GM18505 (cell line): ENCODE data around the gene DUSP6.

Experiments used
- ATAC-seq: cut with Tn5 transposase; IDR thresholded peaks from one replicate; pipeline ENCODE4 v1.9.1; 2021; ENCODE audit not compliant: unreplicated experiment
- POLR2A ChIP-seq: IDR thresholded peaks from 4 replicates; pipeline ENCODE4 v1.6.1; 2011; ENCODE audit warnings: borderline replicate concordance; ENCODE audit not compliant: insufficient read depth, insufficient read length; ENCODE audit errors: extremely low read depth

DUSP6 gene

DNA sequence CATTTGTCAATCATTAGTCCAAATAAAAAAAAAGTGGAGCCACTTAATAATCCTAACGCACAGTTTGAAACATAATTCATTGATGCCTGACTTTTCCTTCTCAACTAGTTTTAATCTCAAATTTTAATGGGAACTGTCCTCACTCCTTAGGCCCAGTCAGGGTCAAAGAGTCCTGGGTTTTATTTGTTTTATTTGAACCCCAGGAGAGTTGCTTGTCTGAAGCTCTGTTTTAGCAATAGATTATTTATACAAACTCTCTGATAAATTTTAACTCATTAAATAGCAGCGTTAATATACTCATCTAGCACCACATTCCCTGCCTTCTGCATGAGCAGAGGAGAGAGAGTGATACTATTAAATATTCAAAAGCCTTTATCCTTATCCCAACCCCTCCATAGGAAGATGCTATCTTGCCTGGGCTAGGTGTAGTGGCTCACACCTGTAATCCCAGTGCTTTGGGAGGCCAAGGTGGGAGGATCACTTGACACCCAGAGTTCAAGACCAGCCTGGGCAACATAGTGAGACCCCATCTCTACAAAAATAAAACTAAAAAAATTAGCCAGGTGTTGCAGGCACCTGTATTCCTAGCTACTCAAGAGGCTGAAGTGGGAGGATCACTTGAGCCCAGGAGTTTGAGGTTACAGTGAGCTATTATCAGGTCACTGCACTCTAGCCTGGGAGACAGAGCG lies 14.5 kb upstream of the DUSP6 start:
- TF ChIP-seq POLR2A = no peak
- no peak for ATAC-seq

DNA sequence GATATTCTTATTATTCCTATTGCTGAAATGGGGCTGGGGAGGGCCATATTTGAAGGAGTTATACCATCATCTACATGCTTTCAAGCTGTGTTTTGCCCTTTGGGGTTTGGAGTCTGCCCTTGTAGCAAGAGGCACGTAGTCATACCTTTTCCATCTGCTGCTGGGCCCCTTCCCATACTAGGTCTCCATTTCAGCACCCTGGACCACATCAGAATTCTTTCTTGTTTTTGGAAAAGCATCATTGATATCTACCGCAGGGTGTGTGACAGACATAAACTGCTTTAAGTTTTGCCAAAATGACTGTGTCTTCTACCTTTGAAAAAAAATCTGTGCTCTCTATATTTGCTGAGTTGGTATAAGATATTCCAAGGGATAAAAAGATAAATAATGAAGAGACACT lies 12.3 kb upstream of the DUSP6 start:
- no peak for TF ChIP-seq POLR2A
- no peak for ATAC-seq

DNA sequence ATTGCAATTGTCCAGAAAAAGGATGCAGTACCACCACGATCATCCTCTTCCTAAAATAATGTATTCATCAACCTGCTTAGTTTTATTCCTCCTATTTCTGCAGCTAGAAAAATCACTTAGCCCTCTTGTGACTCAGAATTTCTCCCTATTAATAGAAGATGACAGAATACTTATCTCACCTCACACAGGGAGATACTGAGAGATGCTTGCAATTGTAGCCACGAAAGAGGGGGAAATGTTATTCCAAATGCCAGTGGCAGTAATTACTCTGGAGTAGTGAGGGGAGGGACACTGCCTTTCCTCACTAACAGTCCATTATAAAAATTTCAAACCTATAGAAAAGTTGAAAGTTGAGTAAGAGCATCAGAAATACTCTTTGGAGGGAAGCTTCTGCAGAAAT lies 11.8 kb upstream of the DUSP6 start:
- TF ChIP-seq POLR2A = no peak

DNA sequence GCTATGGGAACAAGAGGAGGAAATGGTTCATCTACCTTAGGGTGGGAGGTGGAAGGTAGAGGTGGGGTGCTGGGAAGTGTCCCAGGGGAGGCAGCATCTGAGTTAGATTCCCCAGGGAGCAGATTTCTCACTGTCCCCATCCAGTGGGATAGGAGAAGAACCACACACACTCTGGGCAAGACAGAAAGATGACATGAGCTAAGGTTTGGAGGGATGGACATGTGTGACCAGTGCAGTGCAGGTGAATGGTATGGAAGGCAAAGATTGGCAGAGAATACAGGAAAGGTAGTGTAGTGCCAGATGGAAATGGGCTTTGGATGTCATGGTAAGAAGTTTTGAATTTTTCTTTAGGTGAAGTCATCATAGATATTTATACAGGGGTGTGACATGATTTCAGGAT lies 11.3 kb upstream of the DUSP6 start:
- ATAC-seq = no peak

More for the DNA sequence above, 11.8 kb upstream of the DUSP6 start:
- ATAC-seq = no peak

DNA sequence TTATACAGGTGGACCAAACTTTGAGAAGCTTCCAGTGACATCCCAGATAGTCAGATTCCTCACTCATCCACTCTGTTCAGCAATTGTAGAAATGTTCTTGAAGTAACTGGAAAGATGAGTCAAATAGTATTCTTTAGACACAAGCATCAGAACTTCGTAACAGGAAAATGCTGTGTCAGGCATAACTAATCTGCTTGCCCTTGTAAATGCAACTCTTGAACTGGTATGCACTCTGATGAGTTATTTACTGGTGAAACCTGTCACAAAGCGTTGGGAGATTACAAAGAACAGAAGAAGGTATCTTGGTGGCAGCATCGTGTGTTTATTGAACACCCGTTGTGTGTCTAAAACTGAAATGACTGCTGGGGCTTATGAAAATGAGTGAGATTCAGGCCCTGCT lies 10.8 kb upstream of the DUSP6 start:
- no peak for TF ChIP-seq POLR2A
- no peak for ATAC-seq

More for the DNA sequence above, 11.3 kb upstream of the DUSP6 start:
- TF ChIP-seq POLR2A = no peak

DNA sequence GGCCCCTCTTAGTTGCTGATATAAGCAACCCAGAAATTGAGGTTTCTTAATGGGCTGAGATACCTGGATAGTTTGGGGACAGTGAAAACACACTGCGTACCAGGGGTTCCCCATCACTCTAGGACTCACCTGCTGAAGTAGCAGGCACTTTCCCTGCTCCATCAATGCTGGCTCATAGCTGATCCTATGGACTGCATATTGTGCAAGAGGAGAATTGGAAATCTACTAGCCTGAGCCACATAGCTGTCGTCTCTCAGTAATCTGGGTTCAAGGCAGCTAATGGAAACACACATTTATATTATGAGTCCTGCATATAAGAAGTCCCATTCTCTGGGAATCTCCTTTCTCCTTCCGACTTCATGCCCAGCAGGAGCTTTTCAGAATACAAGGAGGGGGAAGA lies 7.3 kb upstream of the DUSP6 start:
- no peak for ATAC-seq
- no peak for TF ChIP-seq POLR2A

DNA sequence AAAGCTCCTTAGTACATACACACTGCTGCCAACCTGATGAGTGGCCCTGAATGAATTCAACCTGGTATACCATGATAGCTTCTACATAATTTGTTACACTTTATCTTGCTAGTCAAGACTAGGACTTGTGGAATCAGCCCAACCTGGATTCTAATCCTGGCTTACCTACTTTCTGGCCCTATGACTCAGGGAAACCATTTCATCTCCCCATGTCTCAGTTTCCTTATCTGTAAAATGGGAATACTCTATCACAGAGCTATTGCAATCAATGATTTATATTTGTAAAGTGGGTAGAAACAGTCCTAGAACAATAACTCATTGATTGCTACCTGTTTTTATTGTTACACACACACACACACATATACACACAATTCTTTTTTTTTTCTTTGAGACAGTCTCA lies 6.5 kb upstream of the DUSP6 start:
- no peak for TF ChIP-seq POLR2A
- ATAC-seq = no peak

DNA sequence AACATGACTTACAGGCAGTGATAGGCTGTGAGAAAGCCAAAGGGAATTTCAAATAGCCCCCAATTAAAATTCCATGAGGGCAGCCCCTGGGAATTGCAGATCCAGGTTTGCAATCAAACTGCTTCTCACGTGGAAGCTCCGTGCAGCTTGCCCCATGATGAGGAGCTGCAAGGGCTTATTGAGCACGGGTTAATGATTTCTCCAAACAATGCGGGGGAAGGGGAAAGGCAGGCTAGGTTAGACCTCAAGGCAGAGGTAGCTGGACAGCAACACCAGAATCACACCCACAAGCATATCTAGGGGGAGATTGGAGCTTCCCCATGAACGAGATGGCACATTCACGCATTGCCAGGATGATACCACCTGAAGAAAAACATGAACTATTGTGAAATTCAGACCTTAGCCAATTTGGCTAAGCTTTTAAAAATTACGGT lies 5.0 kb upstream of the DUSP6 start:
- no peak for TF ChIP-seq POLR2A
- no peak for ATAC-seq

DNA sequence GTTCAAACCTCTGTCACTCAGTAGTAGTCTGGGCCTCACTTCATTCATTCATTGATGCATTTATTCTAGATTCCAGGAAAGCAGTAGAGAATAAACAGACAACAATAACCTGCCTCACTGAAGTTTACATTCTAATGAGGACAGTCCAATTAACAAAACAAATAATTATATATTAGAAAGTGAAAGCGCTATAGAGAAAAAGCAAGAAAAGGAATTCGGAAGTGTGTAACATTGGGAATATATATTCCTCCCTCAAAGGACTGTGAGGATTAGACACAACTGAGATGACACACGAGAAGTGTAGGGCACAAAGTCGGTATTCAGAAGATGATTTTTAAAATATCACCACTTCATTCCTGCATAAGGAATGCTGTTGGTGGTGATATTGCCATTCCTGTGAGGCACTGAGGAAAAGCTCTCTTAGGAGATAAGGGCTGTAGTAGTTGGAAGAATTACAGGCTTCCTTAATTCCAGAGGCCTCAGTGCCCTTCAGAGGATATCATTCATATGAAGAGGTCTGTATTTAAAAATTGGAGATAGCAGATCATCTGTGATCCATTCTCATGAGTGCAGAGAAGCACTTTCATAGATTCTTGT lies 3.9 kb upstream of the DUSP6 start:
- no peak for TF ChIP-seq POLR2A
- no peak for ATAC-seq

DNA sequence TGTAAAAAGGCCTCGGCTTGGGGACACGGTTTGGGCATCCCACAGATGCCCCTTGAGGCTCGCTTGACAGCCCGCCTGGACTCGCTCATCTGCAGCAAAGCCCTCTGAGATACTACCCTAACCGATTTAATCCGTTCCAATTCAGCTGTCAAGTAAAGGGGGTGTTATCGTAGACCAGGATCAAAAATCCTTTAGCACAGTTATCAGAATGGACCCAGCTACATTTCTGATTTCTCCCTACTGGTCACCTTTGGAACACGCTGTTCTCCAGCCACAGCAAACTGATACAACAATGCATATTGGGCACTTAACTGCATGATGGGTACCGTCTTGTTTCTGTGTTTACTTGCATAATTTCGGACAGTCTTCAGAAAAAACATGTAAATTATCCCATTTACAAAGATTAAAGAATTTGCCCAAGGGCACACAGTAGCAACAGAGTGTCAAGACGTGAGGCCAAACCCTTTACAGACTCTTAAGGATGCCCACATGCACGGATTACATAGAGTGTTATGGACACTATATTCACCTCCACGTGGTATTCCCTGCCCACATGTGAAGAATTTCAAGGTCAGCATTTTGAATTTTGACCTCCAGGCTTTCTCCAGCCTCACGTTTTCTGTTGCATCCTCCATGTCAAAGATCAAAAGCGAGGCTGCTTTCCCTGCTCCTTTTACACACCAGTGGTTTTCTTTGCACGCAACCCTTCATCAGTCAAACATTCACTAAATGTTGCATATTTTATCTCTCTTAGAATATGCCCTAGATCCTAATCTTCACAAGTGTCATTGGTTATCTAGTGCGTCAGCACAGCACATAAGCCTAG lies 3.2 kb upstream of the DUSP6 start:
- no peak for ATAC-seq
- TF ChIP-seq POLR2A = no peak

DNA sequence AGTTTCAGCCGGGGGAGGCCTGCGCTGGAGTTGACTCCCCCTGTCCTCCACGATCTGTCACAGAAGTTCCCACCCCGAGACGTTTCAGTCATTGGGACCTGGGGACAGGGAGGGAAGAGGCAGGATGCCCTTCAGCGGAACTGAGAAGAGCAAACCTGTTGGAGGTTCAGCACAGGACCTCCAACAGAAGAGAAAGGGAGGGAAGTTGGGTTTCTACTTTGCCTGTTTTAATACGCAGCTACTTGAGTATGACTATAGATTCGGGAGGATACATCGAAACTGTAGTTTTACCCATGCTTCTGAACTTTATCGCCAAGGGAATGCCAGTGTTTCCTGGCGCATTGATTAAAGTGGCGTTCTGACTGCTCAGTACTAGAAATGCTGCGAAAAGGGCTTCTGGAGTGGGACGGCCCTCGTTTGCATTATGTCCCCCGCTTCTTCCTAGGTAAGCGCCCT lies 2.3 kb upstream of the DUSP6 start:
- no peak for ATAC-seq
- no peak for TF ChIP-seq POLR2A

DNA sequence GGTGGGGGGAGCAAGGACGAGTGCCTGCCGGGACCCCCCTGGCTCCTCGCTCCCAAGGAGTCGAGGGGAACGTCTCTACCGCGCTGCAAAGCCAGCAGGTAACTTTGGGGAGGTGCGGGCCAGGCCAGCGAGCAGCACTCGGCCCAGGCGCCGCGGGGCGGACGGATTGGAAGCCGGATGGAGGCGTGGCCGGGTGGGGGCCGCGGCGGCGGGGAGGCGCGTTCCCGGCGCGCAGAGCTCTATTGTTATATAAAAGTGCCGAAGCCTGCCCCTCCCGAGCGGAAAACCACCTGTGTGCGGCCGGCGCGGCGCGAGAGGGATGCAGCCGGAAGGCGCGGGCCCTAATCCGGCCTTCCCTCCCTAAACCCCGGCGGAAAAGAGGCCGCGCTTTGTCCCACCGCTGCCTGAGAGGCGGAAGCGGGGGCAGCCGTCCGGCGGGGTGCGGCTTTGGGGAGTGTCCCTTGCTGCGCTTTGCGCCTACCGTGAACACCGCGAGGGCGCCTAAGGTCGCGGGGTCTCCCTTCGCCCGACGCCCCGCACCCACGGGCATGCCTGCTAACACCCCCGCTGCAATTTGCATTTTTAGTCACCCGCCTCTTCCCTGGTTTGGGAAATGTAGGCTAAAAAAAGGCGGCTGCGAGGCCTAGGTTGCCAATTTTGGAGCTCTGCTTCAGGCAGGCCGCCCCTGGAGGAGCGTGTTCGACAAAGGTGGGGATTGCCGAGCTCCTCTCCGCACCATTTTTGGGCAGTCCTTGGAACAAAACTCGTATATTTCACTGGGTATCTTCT lies 1.7 kb upstream of the DUSP6 start:
- no peak for TF ChIP-seq POLR2A
- ATAC-seq = peak; percentile 31
